Activated B cell treated with CpG ODN at 0.5 μM for 24 hours (primary cell): ENCODE results near the gene LTN1. TPM values are rescaled to one million over a fixed set of nuclear protein-coding genes. Genes with fewer than 3 reads are reported as not detected.

ENCODE experiments used
- ATAC-seq: fragments of 200-7000 bp; cut with Tn5 transposase; one replicate; pipeline ENCODE4 v1.10.0; 2021; ENCODE audit warnings: low read depth, mild to moderate bottlenecking, moderate library complexity
- CTCF ChIA-PET: fragments of 350-600 bp; sonication (Branson Sonifier 250); formaldehyde crosslinking; loops from one replicate; lab custom pipeline; 2021; ENCODE audit warnings: antibody characterized with exemption; lab: Charles Lee
- POLR2A ChIA-PET: fragments of 350-600 bp; sonication (Branson Sonifier 250); formaldehyde crosslinking; loops from one replicate; lab custom pipeline; 2021; ENCODE audit warnings: antibody characterized with exemption; lab: Charles Lee
- DNase-seq: peaks from one replicate; pipeline ENCODE4 v3.0.0; 2022
- H3K27ac Mint-ChIP-seq: one replicate; pipeline ENCODE4 v1.8.0; 2020; ENCODE audit warnings: mixed read lengths
- H3K27me3 Mint-ChIP-seq: one replicate; pipeline ENCODE4 v1.8.0; 2021; ENCODE audit warnings: mixed read lengths
- H3K36me3 Mint-ChIP-seq: one replicate; pipeline ENCODE4 v1.8.0; 2021; ENCODE audit warnings: low read depth, mixed read lengths
- H3K4me1 Mint-ChIP-seq: one replicate; pipeline ENCODE4 v1.8.0; 2021; ENCODE audit warnings: mixed read lengths
- H3K4me3 Mint-ChIP-seq: one replicate; pipeline ENCODE4 v1.8.0; 2020; ENCODE audit warnings: mild to moderate bottlenecking, mixed read lengths
- H3K9me3 Mint-ChIP-seq: one replicate; pipeline ENCODE4 v1.8.0; 2020; ENCODE audit warnings: mixed read lengths
- CTCF ChIP-seq: fragments of 200-600 bp; IDR thresholded peaks from one replicate; pipeline ENCODE4 v1.8.0; 2022; ENCODE audit warnings: antibody characterized with exemption, mild to moderate bottlenecking
- intact Hi-C: fragments of 100-400 bp; cut with micrococcal nuclease; formaldehyde crosslinking; loops from one replicate; pipeline ENCODE4 v1.15.1; 2024
- total RNA-seq: library from RNA; stranded (reverse); gene quantifications from 2 replicates; pipeline ENCODE4 v1.2.3, GENCODE V29; 2022

LTN1 gene
- total RNA-seq, 1 donor from 2014 or later: 25.8 TPM

- no peak for ATAC-seq
- H3K36me3 Mint-ChIP-seq: peaks cover 71% of the 10 kb centered on the region
- no peak for TF ChIP-seq CTCF
Observed at GRCh38 chr21:29029524-29029923, 36.8 kb upstream of the LTN1 start.

GRCh38 chr21:29025328-29025713 lies 32.6 kb upstream of the LTN1 start:
- peak overlapping the region; percentile 98 for H3K4me3 Mint-ChIP-seq
- intact Hi-C loops: no loop called here
- no peaks in the 10 kb centered on the region for H3K27me3 Mint-ChIP-seq
- CTCF ChIA-PET: interaction anchor here (1.9 to 2.3 kb wide), 2 partner anchors 23 to 32 kb away, joined by 5 to 8 read pairs; partner anchors contain the start of gene LTN1
- no peaks in the 10 kb centered on the region for H3K9me3 Mint-ChIP-seq
- peak overlapping the region; percentile 98 for H3K27ac Mint-ChIP-seq
- DNase-seq (no peak), ATAC-seq (no peak)
- peaks cover 40% of the 10 kb centered on the region for H3K4me1 Mint-ChIP-seq
- POLR2A ChIA-PET: interaction anchor here (0.6 to 10.5 kb wide), 15 partner anchors 9 to 274 kb away, joined by 3 to 285 read pairs (median 5); partner anchors contain the start of genes BACH1, CCT8 and LTN1
- H3K36me3 Mint-ChIP-seq: peaks cover 42% of the 10 kb centered on the region
- no peak for TF ChIP-seq CTCF

More at GRCh38 chr21:29029524-29029923, 36.8 kb upstream of the LTN1 start:
- no peaks in the 10 kb centered on the region for H3K27me3 Mint-ChIP-seq
- intact Hi-C loops: no loop called here
- ChIA-PET CTCF (no interaction called here), POLR2A (interaction anchor here (2.0 kb wide), 1 partner anchor 10 kb away, joined by 6 read pairs; the partner anchor contains the start of gene RWDD2B)
- no peak overlapping the region for H3K4me3 Mint-ChIP-seq
- H3K9me3 Mint-ChIP-seq: no peaks in the 10 kb centered on the region
- DNase-seq: no peak
- no peak overlapping the region for H3K27ac Mint-ChIP-seq
- peaks cover 28% of the 10 kb centered on the region for H3K4me1 Mint-ChIP-seq

- peak; percentile 93 for ATAC-seq
- H3K36me3 Mint-ChIP-seq: peaks cover 36% of the 10 kb centered on the region
- TF ChIP-seq CTCF: no peak
- peak; percentile 94 for DNase-seq
- H3K4me1 Mint-ChIP-seq: peaks cover 45% of the 10 kb centered on the region
- POLR2A ChIA-PET: interaction anchor here (0.6 to 10.5 kb wide), 24 partner anchors 10 to 275 kb away, joined by 3 to 285 read pairs (median 3); partner anchors contain the start of genes BACH1, CCT8 and LTN1
- peak within 1 kb of the TSS; percentile 98 for H3K27ac Mint-ChIP-seq
- intact Hi-C loops: loop anchor here (1.0 kb wide), 4 partner anchors 22 to 276 kb away; partner anchors contain the start of genes CCT8 and LTN1
- peak within 1 kb of the TSS; percentile 98 for H3K4me3 Mint-ChIP-seq
- no peaks in the 10 kb centered on the region for H3K27me3 Mint-ChIP-seq
- CTCF ChIA-PET: interaction anchor here (1.9 to 2.3 kb wide), 2 partner anchors 22 to 32 kb away, joined by 5 to 8 read pairs; partner anchors contain the start of gene LTN1
- H3K9me3 Mint-ChIP-seq: no peaks in the 10 kb centered on the region
Observed at GRCh38 chr21:29024474-29025327, 32.0 kb upstream of the LTN1 start, which contains the start of gene USP16. USP16 (plus strand) TSS chr21:29024668; CDS start chr21:29027914, 3,246 bp downstream.

- no peak for DNase-seq
- Mint-ChIP-seq H3K4me3 (no peak overlapping the region), H3K4me1 (peaks cover 52% of the 10 kb centered on the region)
Observed at GRCh38 chr21:29022166-29022565, 29.5 kb upstream of the LTN1 start.

More at GRCh38 chr21:29022166-29022565, 29.5 kb upstream of the LTN1 start:
- Mint-ChIP-seq H3K27me3 (no peaks in the 10 kb centered on the region), H3K36me3 (peaks cover 23% of the 10 kb centered on the region), H3K9me3 (no peaks in the 10 kb centered on the region), H3K27ac (no peak overlapping the region)
- no peak for TF ChIP-seq CTCF
- ATAC-seq: no peak
- ChIA-PET POLR2A (interaction anchor here (0.7 to 10.5 kb wide), 3 partner anchors 9 to 29 kb away, joined by 3 to 285 read pairs (median 94); partner anchors contain the start of gene LTN1), CTCF (interaction anchor here (0.6 kb wide), 1 partner anchor 151 kb away, joined by 3 read pairs; no protein-coding TSS in a partner anchor)
- intact Hi-C loops: no loop called here
